ENCODE data around the gene ANKRD65.
"Not testable (repeated sequence)": the region's sequence is repeated elsewhere in the genome, so short reads cannot be mapped to it uniquely, and the experiment has no call there.

Gene ANKRD65

GRCh38 chr1:1421147-1421906 lies at the start of gene ANKRD65:
Gene ANKRD65 (minus strand): TSS chr1:1421276. CDS start chr1:1421005, 271 bp downstream.
- no peak for DNase-seq (ENCODE audit: low read depth)

- DNase-seq (ENCODE audit: low read depth): not testable (repeated sequence)
These were observed 47.3 kb upstream of the ANKRD65 start for GRCh38 chr1:1468196-1468985.

- DNase-seq (ENCODE audit: low read depth): no peak
These were observed 42.2 kb upstream of the ANKRD65 start for GRCh38 chr1:1463312-1463711.

DNA sequence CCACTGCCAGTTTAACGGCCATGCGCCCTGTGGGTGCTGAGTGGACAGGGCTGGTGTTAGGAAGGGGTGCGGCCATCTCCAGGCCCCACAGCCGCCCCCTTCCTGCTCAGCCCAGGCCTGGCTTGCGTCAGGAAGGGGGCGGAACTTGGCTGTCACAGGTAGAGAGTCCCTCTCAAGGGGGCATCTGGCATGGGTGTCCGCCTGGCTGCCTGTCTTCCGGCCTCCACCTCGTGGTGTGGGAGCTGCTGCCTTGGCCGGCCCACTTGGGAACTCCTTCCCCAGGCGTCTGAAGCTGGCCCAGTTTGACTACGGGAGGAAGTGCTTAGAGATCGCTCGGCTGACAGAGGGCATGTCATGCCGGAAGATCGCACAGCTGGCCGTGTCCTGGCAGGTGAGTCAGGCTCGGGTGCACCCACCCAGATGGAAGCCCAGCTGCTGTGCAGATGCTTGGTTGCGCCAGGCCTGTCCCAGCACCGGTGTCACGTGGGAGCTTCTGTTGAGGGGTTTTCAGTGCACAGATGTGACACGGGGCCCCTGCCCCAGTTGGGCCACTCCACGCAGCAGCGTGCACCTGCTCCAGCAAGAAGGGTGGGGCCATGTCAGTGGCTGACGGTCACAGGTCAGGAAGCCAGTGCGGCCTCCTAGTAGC lies 41.4 kb upstream of the ANKRD65 start:
- DNase-seq (ENCODE audit: low read depth): no peak

DNA sequence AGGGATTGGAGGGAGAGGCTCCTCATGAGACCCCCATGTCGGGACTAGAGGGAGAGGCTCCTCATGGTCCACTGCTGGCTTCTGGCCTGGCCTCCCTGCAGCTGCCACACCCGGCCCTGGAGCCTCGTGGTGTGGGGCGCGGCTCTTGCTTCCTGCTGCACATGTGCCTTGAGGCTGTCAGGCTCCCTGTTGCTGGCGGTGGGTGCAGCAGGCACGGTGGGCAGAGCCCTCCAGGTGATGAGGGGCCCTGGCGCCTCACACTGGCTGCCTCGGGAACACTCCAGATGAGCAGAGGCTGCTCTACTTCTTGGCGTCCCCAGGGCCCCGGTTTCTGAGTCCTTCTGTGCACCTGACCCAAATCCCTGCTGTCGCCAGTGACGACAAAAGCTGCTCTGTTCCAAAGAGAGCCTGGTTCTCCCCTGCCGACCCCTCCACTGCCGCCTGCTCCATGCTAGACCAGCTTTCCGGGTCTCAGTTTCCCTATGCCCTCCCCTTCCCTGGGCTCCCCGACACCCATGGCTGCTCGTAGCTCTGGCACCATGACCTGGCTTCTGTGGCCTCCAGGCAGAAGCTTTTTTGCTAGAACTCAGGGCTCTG lies 40.7 kb upstream of the ANKRD65 start:
- no peak for DNase-seq (ENCODE audit: low read depth)

DNA sequence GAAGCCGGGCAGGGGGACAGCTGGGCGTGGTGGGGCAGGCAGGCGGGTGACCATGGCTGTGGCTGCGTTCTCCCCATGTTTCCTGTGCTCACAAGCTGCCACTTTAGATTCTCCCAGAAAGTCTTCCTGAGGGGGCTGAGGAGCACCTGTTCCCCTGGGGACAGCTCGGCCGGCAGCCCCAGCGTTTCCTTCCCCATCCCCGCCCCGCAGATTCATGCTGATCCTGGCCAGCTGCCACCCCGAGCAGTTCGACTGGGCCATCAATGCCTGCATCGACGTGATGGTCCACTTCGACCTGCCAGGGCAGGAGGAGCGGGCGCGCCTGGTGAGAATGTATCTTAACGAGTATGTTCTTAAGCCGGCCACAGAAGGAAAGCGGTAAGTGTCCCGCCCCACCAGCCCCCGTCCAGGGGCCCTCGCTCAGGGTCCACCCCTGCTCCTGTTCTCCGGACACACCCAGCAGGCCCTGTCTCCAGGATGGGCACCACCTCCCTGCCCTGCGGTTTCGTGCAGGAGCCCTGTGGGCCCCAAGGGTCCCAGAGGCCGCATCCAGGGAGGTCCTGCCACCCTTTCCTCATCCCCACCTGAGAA lies 39.6 kb upstream of the ANKRD65 start:
- DNase-seq (ENCODE audit: low read depth): no peak

DNA sequence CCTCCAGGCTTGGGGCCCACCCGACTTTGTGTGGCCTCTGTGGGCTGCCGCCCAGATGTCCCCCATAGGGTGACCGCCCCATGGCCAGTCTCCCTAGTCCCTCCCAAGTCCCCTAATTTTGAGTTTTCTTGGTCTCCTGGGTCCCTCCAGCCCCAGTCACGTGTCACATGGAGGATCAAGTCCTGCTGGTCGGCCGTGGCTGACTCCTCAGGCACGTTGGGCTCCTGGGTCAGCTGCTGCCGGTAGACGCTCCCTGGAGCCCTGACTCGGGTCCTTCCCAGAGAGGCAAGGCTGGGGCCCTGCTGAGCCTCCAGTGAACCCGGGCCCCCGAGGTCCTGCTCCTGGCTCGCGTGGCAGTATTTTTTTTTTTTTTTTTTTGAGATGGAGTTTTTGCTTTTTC lies 38.6 kb upstream of the ANKRD65 start:
- not testable (repeated sequence) for DNase-seq (ENCODE audit: low read depth)

DNA sequence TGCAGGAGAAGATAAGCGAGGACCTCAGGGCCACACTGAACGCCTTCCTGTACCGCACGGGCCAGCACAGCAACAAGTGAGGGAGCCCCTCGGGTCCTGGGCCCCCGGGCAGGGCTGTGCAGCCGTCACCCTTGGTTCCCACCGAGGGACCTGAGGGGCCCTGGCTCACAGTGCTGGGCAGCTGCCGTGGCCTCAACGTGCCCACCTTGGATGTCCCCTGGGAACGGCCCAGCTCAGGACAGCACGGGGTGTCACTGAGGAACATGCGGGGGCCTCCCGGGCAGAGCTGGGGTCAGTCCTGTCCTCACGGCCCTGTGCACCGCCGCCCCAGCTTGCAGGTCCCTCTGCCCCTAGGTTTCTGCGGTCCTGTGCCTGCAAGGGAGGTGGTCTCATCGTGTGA lies 38.1 kb upstream of the ANKRD65 start:
- not testable (repeated sequence) for DNase-seq (ENCODE audit: low read depth)

DNA sequence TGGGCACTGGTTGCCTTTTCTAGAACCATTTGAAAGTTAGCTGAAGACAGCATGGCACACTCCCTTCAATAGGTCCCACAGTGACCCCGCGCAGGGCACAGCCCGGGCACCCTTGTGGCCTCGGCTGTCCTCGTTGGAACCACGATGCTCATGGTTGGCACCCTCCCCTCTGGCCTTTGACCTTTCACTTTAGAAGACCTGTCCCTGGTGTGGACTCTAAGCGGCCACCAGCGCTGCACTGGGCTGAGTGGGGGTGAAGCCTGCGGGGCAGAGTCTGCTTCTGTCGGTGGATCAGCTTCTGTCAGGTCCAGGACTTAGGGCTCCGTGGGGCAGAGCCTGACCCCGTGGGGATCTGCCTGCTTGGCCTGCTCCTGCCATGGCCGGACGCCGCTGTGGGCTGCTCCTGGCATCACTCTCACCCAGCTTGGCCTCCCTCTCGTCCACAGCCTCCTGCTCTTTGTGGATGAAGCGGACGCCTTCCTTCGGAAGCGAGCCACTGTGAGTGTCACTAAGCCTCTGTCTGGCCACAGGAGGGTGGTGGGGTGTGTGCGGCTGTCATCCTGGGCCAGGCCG lies 35.7 kb upstream of the ANKRD65 start:
- not testable (repeated sequence) for DNase-seq (ENCODE audit: low read depth)

DNA sequence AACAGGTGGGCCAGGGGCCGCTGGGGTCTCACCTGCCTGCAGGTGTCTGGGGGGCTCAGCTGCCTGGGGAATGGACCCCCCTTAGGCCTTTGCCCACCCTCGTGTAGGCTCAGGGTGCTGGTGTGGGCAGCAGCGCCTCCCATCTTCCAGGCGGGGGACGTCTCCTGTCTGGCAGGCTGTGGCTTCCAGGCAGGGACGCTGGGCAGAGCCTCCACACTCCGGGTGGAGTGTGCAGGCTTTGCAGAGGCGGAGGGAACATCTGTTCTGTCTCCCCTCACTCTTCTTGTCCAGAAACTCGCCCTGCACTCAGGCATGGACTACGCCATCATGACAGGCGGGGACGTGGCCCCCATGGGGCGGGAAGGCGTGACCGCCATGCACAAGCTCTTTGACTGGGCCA lies 34.9 kb upstream of the ANKRD65 start:
- DNase-seq (ENCODE audit: low read depth): not testable (repeated sequence)

- no peak for DNase-seq (ENCODE audit: low read depth)
These were observed 34.3 kb upstream of the ANKRD65 start for GRCh38 chr1:1455366-1455884.

DNA sequence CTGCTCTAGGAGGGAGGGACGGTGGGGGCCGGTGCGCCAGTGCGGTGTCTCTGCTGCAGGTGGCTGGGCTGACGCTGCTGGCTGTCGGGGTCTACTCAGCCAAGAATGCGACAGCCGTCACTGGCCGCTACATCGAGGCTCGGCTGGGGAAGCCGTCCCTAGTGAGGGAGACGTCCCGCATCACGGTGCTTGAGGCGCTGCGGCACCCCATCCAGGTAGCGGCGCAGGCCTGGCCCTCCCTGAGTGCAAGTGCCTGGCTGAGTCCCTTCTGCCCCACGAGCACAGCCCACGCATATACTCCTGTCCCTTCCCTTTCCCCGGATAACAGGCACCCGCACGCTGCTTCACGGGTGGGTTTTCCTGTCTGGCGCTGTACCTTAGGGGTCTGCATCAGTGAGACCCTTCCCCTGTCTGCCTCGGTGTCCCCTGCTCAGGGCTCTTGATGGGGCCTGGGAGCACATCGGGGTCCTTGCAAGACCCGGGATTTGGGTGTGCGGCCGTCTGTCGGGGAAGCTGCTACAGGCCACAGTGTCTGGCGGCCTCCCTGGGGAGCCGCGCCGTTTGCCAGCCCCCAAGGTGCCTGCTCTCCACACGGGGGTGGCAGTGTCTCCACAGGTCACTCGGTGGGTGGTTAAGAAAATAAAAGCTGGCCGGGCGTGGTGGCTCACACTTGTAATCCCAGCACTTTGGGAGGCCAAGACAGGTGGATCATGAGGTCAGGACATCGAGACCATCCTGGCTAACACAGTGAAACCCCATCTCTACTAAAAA lies 33.4 kb upstream of the ANKRD65 start:
- not testable (repeated sequence) for DNase-seq (ENCODE audit: low read depth)

- no peak for DNase-seq (ENCODE audit: low read depth)
These were observed 31.8 kb upstream of the ANKRD65 start for GRCh38 chr1:1452882-1453281.

DNA sequence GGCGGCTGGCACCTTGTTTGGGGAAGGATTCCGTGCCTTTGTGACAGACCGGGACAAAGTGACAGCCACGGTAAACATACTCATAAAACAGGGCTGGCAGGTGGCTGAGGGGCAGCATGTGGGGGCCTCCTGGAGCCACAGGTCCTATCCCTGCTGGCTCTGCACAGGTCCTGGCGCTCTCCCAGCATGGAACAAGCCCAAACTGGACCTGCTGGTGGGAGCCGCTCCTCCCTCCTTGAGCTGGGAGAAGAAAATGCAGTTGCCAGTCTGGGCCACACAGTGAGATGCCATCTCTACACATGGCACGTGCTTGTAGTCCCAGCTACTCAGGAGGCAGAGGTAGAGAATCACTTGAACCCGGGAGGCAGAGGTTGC lies 31.3 kb upstream of the ANKRD65 start:
- not testable (repeated sequence) for DNase-seq (ENCODE audit: low read depth)

DNA sequence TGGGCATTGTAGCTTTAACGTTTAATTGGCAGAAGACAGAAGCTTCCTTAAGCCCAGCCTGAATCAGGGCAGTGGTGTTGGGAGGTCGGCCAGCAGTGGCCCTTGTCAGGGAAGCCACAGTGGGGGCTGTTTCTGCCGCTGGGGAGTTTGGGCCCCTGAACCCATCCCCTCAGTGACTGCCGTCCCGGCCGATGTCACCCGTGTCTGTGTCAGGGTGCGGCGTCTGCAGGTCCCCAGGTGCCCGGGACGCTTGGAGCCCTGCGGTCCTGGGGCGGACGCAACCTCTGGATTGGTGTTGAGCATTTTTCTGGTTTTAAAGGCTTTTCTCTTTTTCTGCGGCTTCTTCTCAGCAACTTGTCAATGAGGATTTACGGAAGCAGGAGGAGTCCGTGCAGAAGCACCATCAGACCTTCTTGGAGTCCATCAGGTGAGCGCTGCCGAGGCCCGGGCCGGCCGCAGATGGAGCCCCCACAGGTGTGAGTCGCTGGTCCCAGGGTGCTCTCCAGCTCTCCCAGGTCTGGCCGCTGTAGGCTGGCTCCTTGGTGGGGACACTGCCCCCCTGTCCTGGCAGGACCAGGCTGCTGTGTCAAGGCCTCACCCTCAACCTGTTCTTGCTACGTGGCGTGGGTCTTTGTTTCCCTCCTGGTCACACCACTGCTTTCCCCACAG lies 30.8 kb upstream of the ANKRD65 start:
- no peak for DNase-seq (ENCODE audit: low read depth)

- not testable (repeated sequence) for DNase-seq (ENCODE audit: low read depth)
These were observed 29.5 kb upstream of the ANKRD65 start for GRCh38 chr1:1450616-1451015.

- no peak for DNase-seq (ENCODE audit: low read depth)
These were observed 28.1 kb upstream of the ANKRD65 start, which contains the start of gene ATAD3C for GRCh38 chr1:1449099-1449739. Gene ATAD3C (plus strand): TSS chr1:1449689. CDS start chr1:1450684, 995 bp downstream.

DNA sequence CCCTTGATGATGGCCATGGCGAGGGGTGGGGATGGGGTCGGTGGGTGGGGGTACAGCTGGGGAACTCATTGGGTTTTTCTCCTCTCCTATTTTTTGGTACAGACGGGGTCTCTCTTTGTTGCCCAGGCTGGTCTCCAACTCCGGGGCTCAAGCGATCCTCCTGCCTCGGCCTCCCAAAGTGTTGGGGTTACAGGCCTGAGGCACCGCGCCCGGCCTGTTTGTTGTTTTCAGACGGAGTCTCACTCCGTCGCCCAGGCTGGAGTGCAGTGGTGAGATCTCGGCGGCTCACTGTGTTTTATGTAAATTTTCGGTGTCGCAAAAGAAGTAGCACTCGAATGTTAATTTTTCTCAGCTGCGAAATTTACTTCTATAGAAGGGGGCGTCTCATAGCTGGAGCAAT lies 25.6 kb upstream of the ANKRD65 start:
- DNase-seq (ENCODE audit: low read depth): not testable (repeated sequence)

- DNase-seq (ENCODE audit: low read depth): no peak
These were observed 21.1 kb upstream of the ANKRD65 start for GRCh38 chr1:1442069-1442770.
